ENCODE data around the gene SCT.

The SCT gene

GRCh38 chr11:595400-595799, 31.6 kb downstream of the SCT start:
- H3K36me3 Mint-ChIP-seq, result peaks cover 3% of the 10 kb centered on the region
- no peaks in the 10 kb centered on the region for H3K9me3 Mint-ChIP-seq (ENCODE audit: low read depth)
- no peak overlapping the region for H3K27ac Mint-ChIP-seq
- no peak overlapping the region for H3K4me3 Mint-ChIP-seq
- no peaks in the 10 kb centered on the region for H3K27me3 Mint-ChIP-seq
- peaks cover 9% of the 10 kb centered on the region for H3K4me1 Mint-ChIP-seq (ENCODE audit: low read depth)

GRCh38 chr11:593347-593746, 33.6 kb downstream of the SCT start:
- no peak overlapping the region for H3K4me3 Mint-ChIP-seq
- no peaks in the 10 kb centered on the region for H3K9me3 Mint-ChIP-seq (ENCODE audit: low read depth)
- peaks cover 16% of the 10 kb centered on the region for H3K4me1 Mint-ChIP-seq (ENCODE audit: low read depth)
- no peak overlapping the region for H3K27ac Mint-ChIP-seq
- H3K36me3 Mint-ChIP-seq, result peaks cover 5% of the 10 kb centered on the region
- no peaks in the 10 kb centered on the region for H3K27me3 Mint-ChIP-seq

- H3K27me3 Mint-ChIP-seq, result no peaks in the 10 kb centered on the region
- H3K4me3 Mint-ChIP-seq, result no peak overlapping the region
- H3K36me3 Mint-ChIP-seq, result peaks cover 5% of the 10 kb centered on the region
- H3K27ac Mint-ChIP-seq, result no peak overlapping the region
- H3K9me3 Mint-ChIP-seq (ENCODE audit: low read depth), result no peaks in the 10 kb centered on the region
- H3K4me1 Mint-ChIP-seq (ENCODE audit: low read depth), result peaks cover 21% of the 10 kb centered on the region
These were observed 34.1 kb downstream of the SCT start for GRCh38 chr11:592918-593317.

- peaks cover 25% of the 10 kb centered on the region for H3K4me1 Mint-ChIP-seq (ENCODE audit: low read depth)
- no peaks in the 10 kb centered on the region for H3K9me3 Mint-ChIP-seq (ENCODE audit: low read depth)
- H3K36me3 Mint-ChIP-seq, result peaks cover 5% of the 10 kb centered on the region
- no peak overlapping the region for H3K4me3 Mint-ChIP-seq
- no peak overlapping the region for H3K27ac Mint-ChIP-seq
- no peaks in the 10 kb centered on the region for H3K27me3 Mint-ChIP-seq
These were observed 34.5 kb downstream of the SCT start for GRCh38 chr11:592501-592900.

- no peaks in the 10 kb centered on the region for H3K27me3 Mint-ChIP-seq
- H3K4me1 Mint-ChIP-seq (ENCODE audit: low read depth), result peaks cover 29% of the 10 kb centered on the region
- no peak overlapping the region for H3K27ac Mint-ChIP-seq
- no peaks in the 10 kb centered on the region for H3K9me3 Mint-ChIP-seq (ENCODE audit: low read depth)
- peaks cover 5% of the 10 kb centered on the region for H3K36me3 Mint-ChIP-seq
- H3K4me3 Mint-ChIP-seq, result no peak overlapping the region
These were observed 36.0 kb downstream of the SCT start for GRCh38 chr11:590997-591396.

GRCh38 chr11:589798-590197, 37.2 kb downstream of the SCT start:
- Mint-ChIP-seq H3K27me3 (no peaks in the 10 kb centered on the region), H3K4me3 (peak overlapping the region; percentile 23), H3K9me3 (ENCODE audit: low read depth) (no peaks in the 10 kb centered on the region), H3K4me1 (ENCODE audit: low read depth) (peaks cover 28% of the 10 kb centered on the region), H3K36me3 (peaks cover 5% of the 10 kb centered on the region), H3K27ac (peak overlapping the region; percentile 34)

DNA sequence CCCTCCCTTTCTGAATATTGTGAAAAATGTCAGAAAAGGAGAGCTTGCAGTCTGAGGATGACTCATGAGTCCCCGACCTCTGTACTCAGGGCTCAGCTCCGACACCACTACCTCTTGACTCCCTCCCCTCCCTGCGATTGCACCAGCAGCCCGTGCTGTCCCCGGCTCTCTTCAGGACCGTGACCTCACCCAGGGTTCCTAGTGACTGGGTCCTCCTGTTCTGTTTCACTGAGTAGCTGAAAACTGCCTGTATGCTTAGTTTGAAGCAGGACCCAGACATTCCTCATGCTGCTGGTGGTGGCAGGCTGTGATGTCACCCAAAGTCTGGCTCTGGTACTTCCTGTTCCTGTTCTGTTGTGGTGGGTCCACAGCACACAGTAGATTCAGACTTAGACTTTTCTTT, 39.0 kb downstream of the SCT start:
- H3K9me3 Mint-ChIP-seq (ENCODE audit: low read depth), result no peaks in the 10 kb centered on the region
- no peaks in the 10 kb centered on the region for H3K27me3 Mint-ChIP-seq
- peak overlapping the region; percentile 98 for H3K27ac Mint-ChIP-seq
- H3K36me3 Mint-ChIP-seq, result peaks cover 5% of the 10 kb centered on the region
- peaks cover 28% of the 10 kb centered on the region for H3K4me1 Mint-ChIP-seq (ENCODE audit: low read depth)
- H3K4me3 Mint-ChIP-seq, result peak overlapping the region; percentile 85

- Mint-ChIP-seq H3K27me3 (no peaks in the 10 kb centered on the region), H3K9me3 (ENCODE audit: low read depth) (no peaks in the 10 kb centered on the region), H3K4me3 (peak overlapping the region; percentile 85), H3K27ac (peak overlapping the region; percentile 98), H3K36me3 (peaks cover 5% of the 10 kb centered on the region), H3K4me1 (ENCODE audit: low read depth) (peaks cover 28% of the 10 kb centered on the region)
These were observed 39.4 kb downstream of the SCT start for GRCh38 chr11:587546-587945.

DNA sequence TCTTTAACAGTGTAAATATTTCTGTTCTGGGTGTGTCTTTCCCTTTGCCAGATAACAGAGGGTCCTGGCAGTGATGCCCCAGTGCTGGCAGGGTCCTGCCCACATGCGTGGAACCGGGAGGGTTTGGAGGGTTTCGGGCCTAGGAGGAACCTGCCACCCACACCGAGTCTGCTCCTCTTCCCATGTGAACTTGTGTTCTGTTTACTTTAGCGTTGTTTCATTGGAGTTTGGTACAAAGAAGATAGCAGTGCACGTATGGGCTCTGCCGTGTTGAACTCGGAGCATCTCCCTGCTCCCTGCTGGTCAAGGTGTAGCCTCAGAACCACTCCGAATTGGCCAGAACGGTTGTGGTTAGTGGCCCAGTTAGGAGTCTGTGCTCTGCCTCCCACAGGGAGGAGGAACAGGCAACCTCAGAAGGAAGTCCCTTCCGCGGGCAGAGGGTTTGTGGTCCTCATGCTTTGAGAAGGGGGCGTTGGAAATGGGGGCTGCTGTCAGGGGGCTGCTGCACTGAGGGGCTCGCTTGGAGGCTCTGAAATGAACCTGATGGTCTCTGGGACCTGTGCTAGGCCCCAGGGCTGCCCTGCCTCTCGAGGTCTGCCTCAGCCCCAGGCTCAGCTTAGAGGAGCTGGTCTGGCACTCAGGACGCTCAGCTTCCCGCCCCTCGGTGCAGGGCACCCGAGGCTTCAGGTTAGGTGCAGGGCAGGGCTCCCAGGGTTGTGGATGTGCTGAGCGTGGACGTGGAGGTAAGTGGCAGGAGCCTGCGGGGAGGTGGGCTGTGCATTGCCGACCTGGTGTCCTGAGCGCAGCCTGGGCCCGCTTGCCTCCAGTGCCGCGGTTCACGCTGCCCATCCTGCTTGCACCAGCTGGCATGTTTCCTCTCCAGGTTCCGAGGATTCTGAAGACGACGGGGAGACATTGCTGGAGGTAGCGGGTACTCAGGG, 40.3 kb downstream of the SCT start:
- H3K27ac Mint-ChIP-seq, result peak overlapping the region; percentile 70
- peak overlapping the region; percentile 13 for H3K4me3 Mint-ChIP-seq
- H3K27me3 Mint-ChIP-seq, result no peaks in the 10 kb centered on the region
- peaks cover 2% of the 10 kb centered on the region for H3K36me3 Mint-ChIP-seq
- H3K4me1 Mint-ChIP-seq (ENCODE audit: low read depth), result peaks cover 28% of the 10 kb centered on the region
- H3K9me3 Mint-ChIP-seq (ENCODE audit: low read depth), result no peaks in the 10 kb centered on the region

DNA sequence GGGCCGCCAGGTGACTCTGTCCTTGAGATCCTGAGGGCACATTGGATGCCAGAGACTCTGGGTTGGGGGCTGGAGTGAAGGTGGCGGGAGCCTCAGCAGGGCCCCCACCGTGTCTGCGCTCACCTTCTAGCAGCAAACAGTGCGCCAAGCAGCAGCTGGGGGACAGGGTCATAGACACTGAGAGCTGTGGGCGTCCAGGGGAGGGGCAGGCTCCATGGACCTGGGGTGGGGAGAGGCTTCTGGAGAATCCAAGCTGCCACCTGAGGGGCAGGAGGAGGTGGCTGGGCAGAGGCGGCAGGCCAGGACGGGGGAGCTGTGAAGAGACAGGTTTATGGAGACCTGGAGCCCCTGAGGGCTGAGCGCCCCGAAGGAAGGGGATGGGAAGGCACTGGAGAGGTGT, 42.7 kb downstream of the SCT start:
- no peaks in the 10 kb centered on the region for H3K27me3 Mint-ChIP-seq
- peaks cover 2% of the 10 kb centered on the region for H3K36me3 Mint-ChIP-seq
- H3K9me3 Mint-ChIP-seq (ENCODE audit: low read depth), result no peaks in the 10 kb centered on the region
- H3K4me3 Mint-ChIP-seq, result no peak overlapping the region
- no peak overlapping the region for H3K27ac Mint-ChIP-seq
- peaks cover 40% of the 10 kb centered on the region for H3K4me1 Mint-ChIP-seq (ENCODE audit: low read depth)

GRCh38 chr11:581752-582151, 45.2 kb downstream of the SCT start:
- Mint-ChIP-seq H3K36me3 (no peaks in the 10 kb centered on the region), H3K9me3 (ENCODE audit: low read depth) (no peaks in the 10 kb centered on the region), H3K27ac (no peak overlapping the region), H3K4me1 (ENCODE audit: low read depth) (peaks cover 45% of the 10 kb centered on the region), H3K27me3 (no peaks in the 10 kb centered on the region), H3K4me3 (no peak overlapping the region)

DNA sequence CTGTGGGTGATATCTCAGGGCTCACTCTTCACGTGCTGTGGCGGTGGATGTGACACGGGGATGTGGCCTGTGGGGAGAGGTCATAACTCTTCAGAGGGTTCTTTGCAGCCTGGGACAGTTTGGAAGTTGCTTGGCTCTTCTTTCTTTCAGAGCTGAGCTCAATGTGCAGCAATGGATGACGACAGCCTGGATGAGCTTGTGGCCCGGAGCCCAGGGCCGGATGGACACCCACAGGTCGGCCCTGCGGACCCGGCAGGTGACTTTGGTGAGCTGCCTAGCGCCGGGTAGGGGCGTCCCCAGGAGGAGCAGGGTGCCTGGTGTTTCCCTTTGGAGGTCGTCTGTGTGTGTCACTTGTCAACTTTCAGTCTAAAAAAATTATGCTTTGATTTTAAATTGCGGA, 45.6 kb downstream of the SCT start:
- Mint-ChIP-seq H3K36me3 (no peaks in the 10 kb centered on the region), H3K27ac (no peak overlapping the region), H3K27me3 (no peaks in the 10 kb centered on the region), H3K9me3 (ENCODE audit: low read depth) (no peaks in the 10 kb centered on the region), H3K4me3 (no peak overlapping the region), H3K4me1 (ENCODE audit: low read depth) (peaks cover 42% of the 10 kb centered on the region)

GRCh38 chr11:579830-580601, 47.0 kb downstream of the SCT start:
- H3K9me3 Mint-ChIP-seq (ENCODE audit: low read depth), result no peaks in the 10 kb centered on the region
- no peaks in the 10 kb centered on the region for H3K27me3 Mint-ChIP-seq
- no peak overlapping the region for H3K27ac Mint-ChIP-seq
- H3K4me1 Mint-ChIP-seq (ENCODE audit: low read depth), result peaks cover 40% of the 10 kb centered on the region
- H3K36me3 Mint-ChIP-seq, result no peaks in the 10 kb centered on the region
- peak overlapping the region; percentile 70 for H3K4me3 Mint-ChIP-seq

DNA sequence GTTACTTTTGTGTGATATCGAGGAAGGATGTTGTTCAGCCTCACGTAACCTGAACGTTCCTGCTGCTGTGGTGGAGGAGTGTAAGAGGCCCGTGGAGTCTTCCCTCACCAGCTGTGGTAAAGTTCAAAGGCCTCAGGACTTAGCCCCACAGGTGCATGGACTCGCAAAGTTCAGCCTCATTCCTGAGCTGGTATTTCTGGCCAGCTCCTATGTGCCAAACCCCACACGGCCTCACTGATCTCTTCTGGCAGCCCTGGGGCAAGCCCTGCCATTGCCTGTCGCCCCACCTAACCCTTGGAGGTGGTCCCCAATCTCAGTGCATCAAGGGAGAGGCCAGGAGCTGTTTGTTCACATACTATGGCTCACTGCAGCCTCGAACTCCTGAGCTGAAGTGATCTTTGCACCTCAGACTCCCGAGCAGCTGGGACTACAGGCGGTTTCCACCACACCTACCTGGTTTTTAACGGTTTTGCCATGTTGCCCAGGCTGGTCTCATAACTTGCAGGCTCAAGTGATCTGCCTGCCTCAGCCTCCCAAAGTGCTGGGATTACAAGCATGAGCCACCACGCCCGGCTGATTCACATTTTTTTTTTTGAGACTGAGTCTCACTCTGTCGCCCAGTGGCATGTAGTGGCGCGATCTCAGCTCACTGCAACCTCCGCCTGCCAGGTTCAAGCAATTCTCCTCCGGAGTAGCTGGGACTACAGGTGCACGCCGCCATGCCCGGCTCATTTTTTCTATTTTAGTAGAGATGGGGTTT, 48.5 kb downstream of the SCT start:
- no peaks in the 10 kb centered on the region for H3K27me3 Mint-ChIP-seq
- H3K4me3 Mint-ChIP-seq, result peak overlapping the region; percentile 93
- peak overlapping the region; percentile 28 for H3K27ac Mint-ChIP-seq
- H3K4me1 Mint-ChIP-seq (ENCODE audit: low read depth), result peaks cover 50% of the 10 kb centered on the region
- no peaks in the 10 kb centered on the region for H3K9me3 Mint-ChIP-seq (ENCODE audit: low read depth)
- no peaks in the 10 kb centered on the region for H3K36me3 Mint-ChIP-seq

GRCh38 chr11:577611-577894, 49.4 kb downstream of the SCT start:
- Mint-ChIP-seq H3K4me1 (ENCODE audit: low read depth) (peaks cover 50% of the 10 kb centered on the region), H3K4me3 (peak overlapping the region; percentile 93), H3K9me3 (ENCODE audit: low read depth) (no peaks in the 10 kb centered on the region), H3K36me3 (no peaks in the 10 kb centered on the region), H3K27me3 (no peaks in the 10 kb centered on the region), H3K27ac (peak overlapping the region; percentile 81)

All from activated naive CD8-positive, alpha-beta T cell (primary cell).